ENCODE data around the gene VIP. TPM values are rescaled to one million over a fixed set of nuclear protein-coding genes. Genes with fewer than 3 reads are reported as not detected.

The VIP gene
- total and polyA plus RNA-seq, 2 of the 13 experiments (the other 11 are each of a cell fraction or from before 2014, with no cell fraction given), result not detected

- Histone ChIP-seq H2AFZ (ENCODE audit: low read length) (no peak overlapping the region), H3K79me2 (ENCODE audit: insufficient read depth, low read length) (no peaks in the 10 kb centered on the region), H3K4me2 (ENCODE audit: low read depth, low read length) (no peak overlapping the region), H3K36me3 (replicated peaks in 1 of 2; ENCODE audit: control insufficient read depth in 1 of 2, insufficient read depth in 2 of 2, low read length in 2 of 2) (no peaks in the 10 kb centered on the region), H3K9ac (ENCODE audit: insufficient read depth, low read depth, low read length) (no peak overlapping the region), H3K27me3 (ENCODE audit: control insufficient read depth in 1 of 2, insufficient read depth in 2 of 2, low read length in 2 of 2) (no peaks in the 10 kb centered on the region), H3K4me3 (replicated peaks in 1 of 3; ENCODE audit: insufficient read depth in 1 of 3, low read depth in 2 of 3, low read length in 3 of 3) (no peak overlapping the region), H3K27ac (ENCODE audit: extremely low read length, insufficient read depth, low read length) (no peak overlapping the region), H3K4me1 (ENCODE audit: insufficient read depth, low read length) (no peaks in the 10 kb centered on the region), H4K20me1 (ENCODE audit: insufficient read depth, low read length) (no peaks in the 10 kb centered on the region), H3K9me3 (ENCODE audit: low read length) (peaks cover 10% of the 10 kb centered on the region)
- TF ChIP-seq CTCF (CRISPR knock-in tag; IDR thresholded peaks at IDR 0.05), result 0 out of 2 replicates have a peak, but pooled peaks have one; percentile 5
- no peak for TF ChIP-seq CBX2 (IDR thresholded peaks at IDR 0.05; ENCODE audit: low read depth, low read length)
- no peak for TF ChIP-seq CBX2 (CRISPR knock-in tag; IDR thresholded peaks at IDR 0.05; ENCODE audit: low read depth)
- BruUV-seq (replicated peaks), result no TSS peak
- in situ Hi-C loops (cut with HindIII; ENCODE audit: extremely low pct_ligation_motif_present, low pct_unique_long_range_greater_than_20kb) (no loop called here), intact Hi-C loops (cut with micrococcal nuclease; ENCODE audit: unreplicated experiment) (loop anchor here (5.0 kb wide), 1 partner anchor 181 kb away; no protein-coding TSS in a partner anchor)
- CTCF ChIA-PET (ENCODE audit: low intra/inter-chr PET ratio, low total read pairs), result no interaction called here
- WGBS (ENCODE audit: low lambda C conversion rate), result 3% methylated on average over 3 of the region's 3 CpGs
- ATAC-seq (no peak), DNase-seq (ENCODE audit: low spot score) (no peak), FAIRE-seq (no peak)
- POLR2A ChIA-PET, result no interaction called here
Observed at GRCh38 chr6:152716322-152716721, 34.3 kb upstream of the VIP start.

GRCh38 chr6:152720974-152721373 lies 29.6 kb upstream of the VIP start:
- FAIRE-seq, result no peak
- TF ChIP-seq IKZF1 (IDR thresholded peaks at IDR 0.05) (no peak), ZNF790 (CRISPR knock-in tag; IDR thresholded peaks at IDR 0.05; ENCODE audit: borderline replicate concordance) (no peak), ARID5B (CRISPR knock-in tag; IDR thresholded peaks at IDR 0.05) (no peak), JUN (CRISPR knock-in tag; IDR thresholded peaks at IDR 0.05) (no peak), POGZ (CRISPR knock-in tag; IDR thresholded peaks at IDR 0.05) (no peak), FLYWCH1 (CRISPR knock-in tag; IDR thresholded peaks at IDR 0.05) (no peak), ZNF549 (CRISPR knock-in tag; IDR thresholded peaks at IDR 0.05) (no peak), HNRNPH1 (optimal IDR thresholded peaks at IDR 0.05; ENCODE audit: low read depth, low read length) (no peak), ZNF446 (CRISPR knock-in tag; IDR thresholded peaks at IDR 0.05) (no peak), ZNF512 (CRISPR knock-in tag; IDR thresholded peaks at IDR 0.05) (no peak)

More at GRCh38 chr6:152720974-152721373, 29.6 kb upstream of the VIP start:
- no peaks in the 10 kb centered on the region for H3K27me3 ChIP-seq (ENCODE audit: control insufficient read depth in 1 of 2, insufficient read depth in 2 of 2, low read length in 2 of 2)
- no TSS peak for BruUV-seq (replicated peaks)
- H3K9me3 ChIP-seq (ENCODE audit: low read length), result no peaks in the 10 kb centered on the region
- H3K4me3 ChIP-seq (replicated peaks in 1 of 3; ENCODE audit: insufficient read depth in 1 of 3, low read depth in 2 of 3, low read length in 3 of 3), result no peak overlapping the region
- no peak overlapping the region for H3K9ac ChIP-seq (ENCODE audit: insufficient read depth, low read depth, low read length)
- no peaks in the 10 kb centered on the region for H3K79me2 ChIP-seq (ENCODE audit: insufficient read depth, low read length)
- POLR2A ChIA-PET, result no interaction called here
- no peak overlapping the region for H3K4me2 ChIP-seq (ENCODE audit: low read depth, low read length)
- in situ Hi-C loops (cut with HindIII; ENCODE audit: extremely low pct_ligation_motif_present, low pct_unique_long_range_greater_than_20kb), result no loop called here
- intact Hi-C loops (cut with micrococcal nuclease; ENCODE audit: unreplicated experiment), result no loop called here
- no peak for DNase-seq (ENCODE audit: low spot score)
- H3K36me3 ChIP-seq (replicated peaks in 1 of 2; ENCODE audit: control insufficient read depth in 1 of 2, insufficient read depth in 2 of 2, low read length in 2 of 2), result no peaks in the 10 kb centered on the region
- no peak for ATAC-seq
- no peaks in the 10 kb centered on the region for H4K20me1 ChIP-seq (ENCODE audit: insufficient read depth, low read length)
- H3K4me1 ChIP-seq (ENCODE audit: insufficient read depth, low read length), result no peaks in the 10 kb centered on the region
- no peak overlapping the region for H2AFZ ChIP-seq (ENCODE audit: low read length)
- CTCF ChIA-PET (ENCODE audit: low intra/inter-chr PET ratio, low total read pairs), result no interaction called here
- H3K27ac ChIP-seq (ENCODE audit: extremely low read length, insufficient read depth, low read length), result no peak overlapping the region
- 3% methylated on average over 3 of the region's 3 CpGs for WGBS (ENCODE audit: low lambda C conversion rate)
